Stimulated activated CD4-positive, alpha-beta T cell treated with anti-CD3 and anti-CD28 coated beads, Interleukin-4, amount 100 ng/mL, for 24 hours (primary cell): Measurements from ENCODE around the gene FBN1.

ENCODE experiments used
- DNase-seq: peaks from one replicate; pipeline ENCODE4 v3.0.0-alpha.2; 2020

FBN1 gene

DNA sequence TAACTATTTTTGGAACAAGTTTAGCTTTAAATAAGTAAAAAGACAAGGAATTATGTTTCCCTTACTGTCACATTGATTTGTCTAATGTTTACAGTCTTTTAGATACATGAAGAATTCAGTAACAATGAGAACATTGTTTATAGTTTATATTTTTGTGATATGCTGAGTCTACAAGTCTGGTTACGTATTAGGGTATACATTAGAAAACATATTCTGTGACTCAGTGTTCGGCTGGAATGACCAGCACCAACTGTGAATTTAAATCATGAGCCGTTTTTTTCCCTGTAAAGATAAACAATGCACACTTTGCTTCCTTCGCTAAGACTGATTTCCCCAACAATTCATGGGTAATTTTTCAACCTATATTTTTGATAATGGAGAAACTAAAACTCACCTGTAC lies 182.8 kb downstream of the FBN1 start:
- no peak for DNase-seq

DNA sequence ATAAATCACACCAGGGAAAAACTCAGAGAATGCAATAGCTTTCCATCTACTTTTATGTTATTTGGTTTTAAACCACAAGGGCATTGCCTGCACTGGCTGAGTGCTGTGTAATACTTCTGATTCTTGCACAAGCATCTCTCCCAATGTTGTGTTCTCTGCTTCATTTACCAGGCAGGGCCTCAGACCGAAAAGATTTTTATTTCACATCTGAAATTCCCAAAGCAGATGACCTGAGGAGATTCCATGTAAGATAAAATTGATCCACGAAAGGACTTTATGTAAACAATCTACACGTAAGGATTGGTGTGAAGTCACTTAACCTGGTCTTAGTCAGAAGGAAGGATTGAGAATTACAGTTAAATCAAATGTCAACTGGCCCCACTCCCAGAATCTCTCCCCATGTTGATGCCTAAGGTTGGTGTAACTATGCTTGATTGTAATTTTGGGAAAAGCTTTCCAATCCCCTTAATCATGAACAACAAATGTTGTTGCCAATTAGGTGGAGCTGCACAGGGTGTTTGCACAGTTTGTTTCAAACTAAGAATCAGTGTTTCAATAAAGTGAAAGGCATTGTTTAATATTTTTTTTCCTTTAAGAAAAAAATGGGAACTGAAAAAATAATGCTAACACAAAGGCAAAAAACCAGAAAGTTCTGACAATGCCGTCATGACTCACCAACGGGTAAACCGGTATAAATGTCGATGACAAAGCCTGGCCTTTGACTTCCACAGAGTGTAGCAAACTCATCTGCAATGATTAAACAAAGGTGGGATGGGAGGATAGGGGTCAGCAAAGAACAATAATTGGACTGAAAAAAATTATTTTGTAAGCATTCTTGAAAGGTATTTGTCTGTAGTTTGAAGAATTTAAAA lies 185.7 kb downstream of the FBN1 start:
- DNase-seq, result no peak

DNA sequence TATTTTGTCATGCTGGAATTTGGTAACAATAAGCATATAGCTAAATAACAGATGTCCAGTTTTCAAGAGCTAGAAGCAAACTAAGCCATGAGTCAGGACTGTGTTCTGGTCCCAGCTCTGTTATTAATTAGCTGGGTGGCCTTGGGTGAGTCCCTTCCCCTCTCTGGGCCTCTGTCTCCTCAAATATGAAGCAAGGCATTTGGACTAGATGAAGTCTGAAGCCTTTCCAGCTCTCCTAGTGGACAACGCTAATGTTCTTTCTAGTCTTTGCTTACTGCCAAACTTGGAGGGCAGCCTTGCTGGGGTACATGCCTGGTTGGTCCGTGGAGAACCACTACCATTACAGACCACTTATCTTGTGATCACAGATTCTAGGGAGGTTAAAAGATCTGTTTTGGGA lies 186.6 kb downstream of the FBN1 start:
- DNase-seq, result no peak

GRCh38 chr15:48456134-48456533 lies 189.4 kb downstream of the FBN1 start:
- no peak for DNase-seq

- DNase-seq, result no peak
These were observed 193.8 kb downstream of the FBN1 start for GRCh38 chr15:48451736-48452135.

- no peak for DNase-seq
These were observed 194.3 kb downstream of the FBN1 start for GRCh38 chr15:48451241-48451640.

- DNase-seq, result no peak
These were observed 195.8 kb downstream of the FBN1 start for GRCh38 chr15:48449734-48450133.

- no peak for DNase-seq
These were observed 197.9 kb downstream of the FBN1 start for GRCh38 chr15:48447657-48448056.

GRCh38 chr15:48447058-48447457 lies 198.5 kb downstream of the FBN1 start:
- DNase-seq, result no peak

- DNase-seq, result no peak
These were observed 203.5 kb downstream of the FBN1 start for GRCh38 chr15:48442011-48442410.

DNA sequence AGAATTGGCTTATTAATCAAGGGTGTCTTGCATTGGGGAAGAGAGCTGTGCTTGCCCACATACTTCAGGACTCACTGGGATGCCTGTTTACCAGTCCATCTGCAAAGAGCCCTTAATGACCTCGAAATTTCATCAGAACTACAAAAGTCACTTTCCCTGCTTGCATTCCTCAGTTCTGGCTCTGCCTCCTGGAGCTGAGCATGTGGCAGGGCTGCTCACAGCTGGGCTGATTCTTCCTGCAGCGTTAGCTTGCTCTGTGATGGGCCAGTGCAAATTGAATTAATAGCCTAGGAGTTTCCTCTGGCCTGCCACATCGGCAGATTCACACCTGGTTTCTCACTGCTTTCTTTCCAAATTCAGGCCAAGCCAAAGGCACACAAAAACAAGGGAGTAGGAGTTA lies 205.4 kb downstream of the FBN1 start:
- no peak for DNase-seq

GRCh38 chr15:48437178-48437577 lies 208.3 kb downstream of the FBN1 start:
- no peak for DNase-seq

- DNase-seq, result no peak
These were observed 210.2 kb downstream of the FBN1 start for GRCh38 chr15:48435321-48435720.

DNA sequence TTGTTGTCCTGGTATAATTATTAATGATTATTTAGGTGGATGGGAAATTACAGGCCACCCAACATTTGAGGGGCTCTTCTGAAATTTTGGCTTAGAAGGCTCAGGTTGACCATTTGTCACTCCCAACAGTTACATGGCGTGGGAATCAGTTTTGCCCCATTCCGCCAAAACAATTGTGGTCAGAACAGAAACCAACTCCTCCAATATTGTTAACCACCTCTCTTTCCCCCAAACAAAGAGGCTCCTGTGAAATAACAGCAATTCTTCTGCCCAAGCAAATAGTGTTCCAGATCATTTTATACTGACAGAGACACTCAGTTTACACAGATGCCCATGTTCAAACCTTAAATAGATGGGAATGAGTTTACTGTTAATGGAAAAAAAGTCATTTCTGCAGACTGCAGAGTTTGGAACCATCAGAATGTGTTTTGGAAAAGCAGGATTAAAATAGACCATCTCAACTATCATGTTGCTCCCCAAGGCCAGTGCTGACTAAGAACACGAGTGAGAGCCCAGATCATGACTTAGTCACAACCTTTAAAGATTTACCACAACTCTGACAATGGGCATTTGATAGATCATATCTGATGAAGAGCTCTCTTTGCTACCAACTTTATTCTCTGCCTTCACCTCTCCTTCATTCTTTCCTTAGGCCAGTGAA lies 212.2 kb downstream of the FBN1 start:
- DNase-seq, result no peak

GRCh38 chr15:48432688-48433087 lies 212.8 kb downstream of the FBN1 start:
- DNase-seq, result no peak

GRCh38 chr15:48427960-48428547 lies 217.5 kb downstream of the FBN1 start:
- DNase-seq, result no peak

GRCh38 chr15:48427479-48427878 lies 218.0 kb downstream of the FBN1 start:
- DNase-seq, result no peak

- no peak for DNase-seq
These were observed 218.6 kb downstream of the FBN1 start for GRCh38 chr15:48426941-48427340.

- DNase-seq, result no peak
These were observed 219.5 kb downstream of the FBN1 start for GRCh38 chr15:48426044-48426443.

GRCh38 chr15:48425051-48425450 lies 220.5 kb downstream of the FBN1 start:
- no peak for DNase-seq

GRCh38 chr15:48423896-48424475 lies 221.5 kb downstream of the FBN1 start:
- no peak for DNase-seq

- no peak for DNase-seq
These were observed 222.2 kb downstream of the FBN1 start for GRCh38 chr15:48423342-48423741.

DNA sequence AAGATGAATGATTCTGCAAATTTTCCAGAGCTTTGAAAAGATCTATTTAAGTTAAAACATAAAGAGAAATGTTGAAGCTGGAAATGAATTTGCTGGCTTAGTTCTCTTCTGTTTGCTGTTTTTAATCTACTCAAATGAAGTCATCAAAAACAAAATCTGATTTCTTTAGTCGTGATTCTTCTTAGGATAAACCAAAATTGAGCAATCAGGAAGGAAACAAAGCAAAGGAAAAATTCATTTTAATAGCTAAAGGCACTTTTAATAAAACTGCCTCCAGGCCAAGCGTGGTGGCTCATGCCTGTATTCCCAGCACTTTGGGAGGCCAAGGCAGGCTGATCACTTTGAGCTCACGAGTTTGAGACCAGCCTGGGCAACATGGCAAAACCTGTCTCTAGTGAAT lies 223.1 kb downstream of the FBN1 start:
- DNase-seq, result no peak

GRCh38 chr15:48421362-48421761 lies 224.1 kb downstream of the FBN1 start:
- DNase-seq, result no peak
